RWPE2 (cell line): Measurements from ENCODE around the gene TMEM170B.
A peak's percentile ranks its signal among the peaks of the same experiment; 100 is the strongest.

Source experiments
- ATAC-seq: fragments of 200-7000 bp; cut with Tn5 transposase; 3 replicates; pipeline ENCODE4 v1.9.1; 2021; ENCODE audit warnings: low read depth
- DNase-seq: peaks from one replicate; pipeline ENCODE4 v3.0.0-alpha.2; 2020; ENCODE audit warnings: low spot score
- H3K27ac ChIP-seq: fragments of 450-650 bp; 2 replicates; pipeline ENCODE4 v1.5.1; 2017; ENCODE audit warnings: mild to moderate bottlenecking; ENCODE audit not compliant: poor library complexity, severe bottlenecking
- H3K27me3 ChIP-seq: fragments of 250-450 bp; sonication (Bioruptor Pico); 2 replicates; pipeline ENCODE4 v1.5.1; 2021; ENCODE audit warnings: mild to moderate bottlenecking, moderate library complexity; ENCODE audit not compliant: insufficient read depth, poor library complexity, severe bottlenecking
- H3K36me3 ChIP-seq: fragments of 250-450 bp; sonication (Bioruptor Pico); 2 replicates; pipeline ENCODE4 v1.5.1; 2020; ENCODE audit warnings: low read depth, mild to moderate bottlenecking, moderate library complexity
- H3K4me1 ChIP-seq: fragments of 250-450 bp; sonication (Bioruptor Pico); 2 replicates; pipeline ENCODE4 v1.5.1; 2021; ENCODE audit warnings: mild to moderate bottlenecking, moderate library complexity; ENCODE audit not compliant: insufficient read depth, poor library complexity, severe bottlenecking
- H3K4me3 ChIP-seq: fragments of 250-450 bp; sonication (Bioruptor Pico); 2 replicates; pipeline ENCODE4 v1.5.1; 2021; ENCODE audit warnings: mild to moderate bottlenecking, moderate library complexity; ENCODE audit not compliant: severe bottlenecking
- H3K9me3 ChIP-seq: fragments of 250-450 bp; sonication (Bioruptor Pico); 2 replicates; pipeline ENCODE4 v1.5.1; 2021; ENCODE audit warnings: mild to moderate bottlenecking, moderate library complexity; ENCODE audit not compliant: severe bottlenecking
- TF ChIP-seq, protein P1 (sequence below): fragments of 450-650 bp; IDR thresholded peaks from one replicate; pipeline ENCODE4 v1.5.1; 2017; ENCODE audit warnings: mild to moderate bottlenecking, moderate library complexity; ENCODE audit not compliant: poor library complexity, severe bottlenecking

The TMEM170B gene

DNA sequence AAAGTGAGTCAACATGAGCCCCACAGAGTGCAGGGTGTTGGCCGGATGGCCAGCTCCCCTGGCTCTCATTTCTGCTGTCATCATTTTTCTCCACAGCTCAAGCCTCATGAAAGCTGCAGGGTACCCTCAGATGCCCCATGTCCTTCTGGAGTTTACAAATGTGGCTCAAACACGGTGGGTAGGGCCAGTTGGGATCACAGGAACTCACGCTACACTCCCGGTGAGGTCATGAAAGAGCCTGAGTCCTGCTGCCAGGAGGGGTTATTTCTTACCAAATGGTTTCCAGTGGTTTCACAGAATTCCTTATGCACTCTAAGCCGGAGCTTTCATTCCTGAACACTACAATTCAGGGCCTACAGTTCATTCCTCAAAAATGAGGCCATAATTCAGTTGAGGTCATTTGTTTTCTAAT, 78.7 kb downstream of the TMEM170B start:
- Histone ChIP-seq H3K27ac (no peak overlapping the region), H3K27me3 (no peaks in the 10 kb centered on the region), H3K9me3 (no peaks in the 10 kb centered on the region), H3K4me3 (no peak overlapping the region), H3K4me1 (peaks cover 8% of the 10 kb centered on the region), H3K36me3 (no peaks in the 10 kb centered on the region)
- TF ChIP-seq, protein P1, sequence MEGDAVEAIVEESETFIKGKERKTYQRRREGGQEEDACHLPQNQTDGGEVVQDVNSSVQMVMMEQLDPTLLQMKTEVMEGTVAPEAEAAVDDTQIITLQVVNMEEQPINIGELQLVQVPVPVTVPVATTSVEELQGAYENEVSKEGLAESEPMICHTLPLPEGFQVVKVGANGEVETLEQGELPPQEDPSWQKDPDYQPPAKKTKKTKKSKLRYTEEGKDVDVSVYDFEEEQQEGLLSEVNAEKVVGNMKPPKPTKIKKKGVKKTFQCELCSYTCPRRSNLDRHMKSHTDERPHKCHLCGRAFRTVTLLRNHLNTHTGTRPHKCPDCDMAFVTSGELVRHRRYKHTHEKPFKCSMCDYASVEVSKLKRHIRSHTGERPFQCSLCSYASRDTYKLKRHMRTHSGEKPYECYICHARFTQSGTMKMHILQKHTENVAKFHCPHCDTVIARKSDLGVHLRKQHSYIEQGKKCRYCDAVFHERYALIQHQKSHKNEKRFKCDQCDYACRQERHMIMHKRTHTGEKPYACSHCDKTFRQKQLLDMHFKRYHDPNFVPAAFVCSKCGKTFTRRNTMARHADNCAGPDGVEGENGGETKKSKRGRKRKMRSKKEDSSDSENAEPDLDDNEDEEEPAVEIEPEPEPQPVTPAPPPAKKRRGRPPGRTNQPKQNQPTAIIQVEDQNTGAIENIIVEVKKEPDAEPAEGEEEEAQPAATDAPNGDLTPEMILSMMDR = no peak
- ATAC-seq = no peak
- no peak for DNase-seq

DNA sequence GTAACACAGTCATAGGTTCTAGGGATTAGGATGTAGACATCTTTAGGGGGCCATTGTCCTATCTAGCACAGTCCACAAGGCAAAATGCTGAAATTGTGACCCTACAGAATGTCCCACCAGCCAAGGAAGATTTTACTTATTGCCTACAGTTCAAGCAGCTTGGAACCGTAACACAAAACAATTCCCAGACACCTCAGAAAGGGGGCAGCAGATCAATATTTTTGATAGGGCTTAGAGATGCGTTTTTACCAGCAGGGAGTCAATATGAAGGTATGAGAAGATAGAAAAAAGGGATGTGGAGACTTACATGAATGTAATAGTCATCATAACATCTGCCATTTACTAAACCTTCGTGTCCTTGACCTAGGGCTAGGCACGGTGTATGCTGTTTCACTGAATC, 81.0 kb downstream of the TMEM170B start:
- no peaks in the 10 kb centered on the region for H3K27me3 ChIP-seq
- H3K27ac ChIP-seq = no peak overlapping the region
- no peak for DNase-seq
- TF ChIP-seq, protein P1 = peak; percentile 42
- peaks cover 6% of the 10 kb centered on the region for H3K4me1 ChIP-seq
- 0 out of 3 replicates have a peak, but pooled peaks have one; percentile 25 for ATAC-seq
- H3K9me3 ChIP-seq = no peaks in the 10 kb centered on the region
- no peaks in the 10 kb centered on the region for H3K36me3 ChIP-seq
- H3K4me3 ChIP-seq = no peak overlapping the region

DNA sequence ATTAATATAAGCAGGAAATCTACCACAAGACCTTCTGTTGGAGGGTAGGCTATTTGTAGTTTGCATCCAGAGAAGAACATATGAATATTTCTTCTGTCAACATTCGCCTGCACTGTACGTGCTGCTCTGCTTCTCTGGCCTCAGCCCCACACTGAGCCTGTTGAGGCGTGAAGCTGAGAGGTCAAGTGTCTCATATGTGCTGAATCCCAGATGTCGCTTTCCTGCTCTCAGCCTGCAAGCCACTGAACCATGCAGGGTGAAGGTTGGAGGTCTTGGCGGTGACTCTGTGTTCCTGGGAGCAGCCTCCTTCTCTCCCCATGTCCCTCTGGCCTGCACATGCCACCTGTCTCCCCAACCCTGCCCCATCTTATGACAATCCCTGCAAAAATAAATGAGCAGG, 83.6 kb downstream of the TMEM170B start:
- DNase-seq (no peak), ATAC-seq (no peak)

DNA sequence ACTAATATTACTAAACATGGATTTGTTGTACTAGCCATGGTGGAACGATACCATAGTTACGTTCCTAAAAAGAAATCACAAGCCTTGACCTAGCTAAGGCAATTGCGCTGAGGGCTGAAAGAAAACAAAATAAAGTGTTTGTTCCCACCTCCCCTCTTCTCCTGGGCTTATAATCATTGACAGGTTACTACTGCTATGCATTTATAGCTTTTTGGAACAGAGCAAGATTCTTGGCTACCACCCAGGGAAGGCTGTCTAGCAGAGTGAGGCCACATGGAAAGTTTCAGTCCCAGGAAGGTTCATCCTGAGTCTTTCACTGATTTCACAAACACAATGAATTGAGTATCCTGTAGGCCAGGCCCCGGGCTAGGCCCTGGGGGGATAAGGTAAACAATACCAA, 84.6 kb downstream of the TMEM170B start:
- H3K9me3 ChIP-seq = no peaks in the 10 kb centered on the region
- ATAC-seq = no peak
- TF ChIP-seq, protein P1 = no peak
- no peaks in the 10 kb centered on the region for H3K27me3 ChIP-seq
- H3K27ac ChIP-seq = no peak overlapping the region
- H3K4me1 ChIP-seq = no peaks in the 10 kb centered on the region
- no peak overlapping the region for H3K4me3 ChIP-seq
- no peak for DNase-seq
- no peaks in the 10 kb centered on the region for H3K36me3 ChIP-seq

More for the DNA sequence above, 83.6 kb downstream of the TMEM170B start:
- Histone ChIP-seq H3K4me3 (no peak overlapping the region), H3K27me3 (no peaks in the 10 kb centered on the region), H3K4me1 (no peaks in the 10 kb centered on the region), H3K27ac (no peak overlapping the region), H3K9me3 (no peaks in the 10 kb centered on the region), H3K36me3 (no peaks in the 10 kb centered on the region)
- TF ChIP-seq, protein P1 = no peak

DNA sequence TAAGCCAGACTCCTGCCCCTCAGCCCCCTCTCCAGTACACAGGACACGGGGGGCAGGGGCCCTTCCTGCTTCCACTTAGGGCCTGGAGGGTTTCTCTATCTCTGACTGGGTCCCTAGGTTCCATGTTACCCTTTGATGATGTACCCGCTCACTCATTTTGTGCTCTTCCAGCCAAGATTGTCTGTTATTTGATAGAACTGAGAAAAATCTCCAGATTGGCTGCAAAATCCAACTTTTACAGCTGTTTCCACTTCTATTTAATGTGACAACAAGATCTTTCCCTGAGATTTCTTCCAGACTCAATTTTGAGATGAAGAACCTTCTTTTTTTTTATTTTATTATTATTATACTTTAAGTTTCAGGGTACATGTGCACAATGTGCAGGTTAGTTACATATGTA, 85.7 kb downstream of the TMEM170B start:
- H3K27me3 ChIP-seq = no peaks in the 10 kb centered on the region
- no peaks in the 10 kb centered on the region for H3K36me3 ChIP-seq
- H3K4me1 ChIP-seq = no peaks in the 10 kb centered on the region
- no peaks in the 10 kb centered on the region for H3K9me3 ChIP-seq
- TF ChIP-seq, protein P1 = no peak
- no peak overlapping the region for H3K4me3 ChIP-seq
- DNase-seq (no peak), ATAC-seq (no peak)
- no peak overlapping the region for H3K27ac ChIP-seq
